Anterior cingulate cortex (tissue), 58 donors: ENCODE measurements around the gene ZNF487.

ENCODE experiments used
- DNase-seq, 58 donors: peaks; one replicate each; lab custom pipeline; 2025; lab: John Stamatoyannopoulos, UW

ZNF487 gene

GRCh38 chr10:43479275-43479674, 42.4 kb downstream of the ZNF487 start:
- DNase-seq = no peak

DNA sequence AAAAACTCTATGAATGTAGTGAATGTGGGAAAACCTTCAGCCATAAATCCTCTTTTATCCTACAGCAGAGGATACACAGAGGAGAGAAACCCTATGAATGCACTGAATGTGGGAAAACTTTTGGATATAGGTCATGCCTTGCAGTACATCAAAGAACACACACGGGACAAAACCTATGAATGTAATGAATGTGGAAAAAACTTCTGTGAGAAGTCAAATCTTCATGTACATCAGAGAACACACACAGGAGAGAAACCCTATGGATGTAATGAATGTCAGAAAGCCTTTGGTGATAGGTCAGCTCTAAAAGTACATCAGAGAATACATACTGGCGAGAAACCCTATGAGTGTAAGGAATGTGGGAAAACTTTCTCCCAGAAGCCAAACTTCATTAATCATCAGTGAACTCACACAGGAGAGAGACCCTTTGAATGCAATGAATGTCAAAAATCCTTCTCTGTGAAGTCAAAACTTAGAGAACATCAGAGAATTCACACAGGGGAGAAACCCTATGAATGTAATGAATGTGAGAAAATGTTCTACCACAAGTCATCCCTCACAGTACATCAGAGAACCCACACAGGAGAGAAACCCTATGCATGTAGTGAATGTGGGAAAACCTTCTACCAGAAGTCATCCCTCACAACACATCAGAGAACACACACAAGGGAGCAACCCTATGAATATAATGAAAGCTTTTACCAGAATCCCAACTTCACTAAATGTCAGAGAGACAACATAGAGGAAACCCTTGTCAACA, 45.6 kb downstream of the ZNF487 start:
- DNase-seq = no peak

GRCh38 chr10:43491855-43492254, 54.9 kb downstream of the ZNF487 start:
- no peak for DNase-seq

DNA sequence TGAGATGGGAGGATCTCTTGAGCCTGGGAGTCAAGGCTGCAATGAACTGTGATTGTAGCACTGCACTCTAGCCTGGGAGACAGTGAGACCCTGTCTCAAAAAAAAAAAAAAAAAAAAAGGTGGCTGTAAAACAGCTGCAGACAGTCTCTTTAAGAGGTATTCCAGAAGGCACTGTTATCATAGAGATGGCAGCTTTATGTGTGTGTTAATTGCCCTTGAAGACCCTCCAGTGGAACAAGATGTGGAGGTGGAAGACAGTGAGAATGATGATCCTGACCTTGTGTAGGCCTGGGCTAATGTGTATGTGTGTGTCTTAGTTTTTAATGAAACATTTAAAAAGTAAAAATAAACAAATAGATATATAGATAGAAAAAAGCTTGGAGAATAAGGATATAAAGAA, 66.0 kb downstream of the ZNF487 start:
- DNase-seq = no peak

GRCh38 chr10:43524434-43525247, 87.7 kb downstream of the ZNF487 start:
- no peak for DNase-seq
